GM21381 (cell line): ENCODE data around the gene KLHDC8A.
A peak's percentile ranks its signal among the peaks of the same experiment; 100 is the strongest.

Experiments used
- ATAC-seq: cut with Tn5 transposase; IDR thresholded peaks from one replicate; pipeline ENCODE4 v1.9.1; 2021; ENCODE audit warnings: mild to moderate bottlenecking, moderate library complexity; ENCODE audit not compliant: unreplicated experiment

The KLHDC8A gene

GRCh38 chr1:205345761-205346160, 11.0 kb downstream of the KLHDC8A start:
- no peak for ATAC-seq

- ATAC-seq = no peak
Measured at GRCh38 chr1:205344066-205344928, 12.4 kb downstream of the KLHDC8A start.

- ATAC-seq = no peak
Measured at GRCh38 chr1:205343431-205344065, 13.2 kb downstream of the KLHDC8A start.

- no peak for ATAC-seq
Measured at GRCh38 chr1:205342986-205343385, 13.7 kb downstream of the KLHDC8A start.

- ATAC-seq = no peak
Measured at GRCh38 chr1:205340676-205341075, 16.0 kb downstream of the KLHDC8A start.

- ATAC-seq = no peak
Measured at GRCh38 chr1:205339717-205340116, 17.0 kb downstream of the KLHDC8A start.

GRCh38 chr1:205339197-205339702, 17.5 kb downstream of the KLHDC8A start:
- no peak for ATAC-seq

GRCh38 chr1:205338011-205338410, 18.7 kb downstream of the KLHDC8A start:
- no peak for ATAC-seq

GRCh38 chr1:205337481-205337880, 19.2 kb downstream of the KLHDC8A start:
- ATAC-seq = no peak

- ATAC-seq = no peak
Measured at GRCh38 chr1:205335692-205336091, 21.0 kb downstream of the KLHDC8A start.

GRCh38 chr1:205332015-205332791, 24.5 kb downstream of the KLHDC8A start:
- ATAC-seq = no peak

GRCh38 chr1:205330150-205330549, 26.6 kb downstream of the KLHDC8A start:
- no peak for ATAC-seq

- no peak for ATAC-seq
Measured at GRCh38 chr1:205329719-205330118, 27.0 kb downstream of the KLHDC8A start.

- no peak for ATAC-seq
Measured at GRCh38 chr1:205328476-205328875, 28.2 kb downstream of the KLHDC8A start.

GRCh38 chr1:205326812-205327466, 29.8 kb downstream of the KLHDC8A start:
- no peak for ATAC-seq

- ATAC-seq = no peak
Measured at GRCh38 chr1:205325334-205325884, 31.3 kb downstream of the KLHDC8A start.

- no peak for ATAC-seq
Measured at GRCh38 chr1:205324781-205325180, 31.9 kb downstream of the KLHDC8A start.

- no peak for ATAC-seq
Measured at GRCh38 chr1:205323794-205324193, 32.9 kb downstream of the KLHDC8A start.

- ATAC-seq = no peak
Measured at GRCh38 chr1:205321959-205322283, 34.8 kb downstream of the KLHDC8A start.

- peak; percentile 53 for ATAC-seq
Measured at GRCh38 chr1:205321162-205321958, 35.4 kb downstream of the KLHDC8A start, which contains the start of gene NUAK2. Gene NUAK2 (minus strand): TSS chr1:205321745. CDS start chr1:205321628, 117 bp downstream.
